Type B pancreatic cell (in vitro differentiated cells): ENCODE results near the gene RABGAP1. TPM values are rescaled to one million over a fixed set of nuclear protein-coding genes. Genes with fewer than 3 reads are reported as not detected.
A peak's percentile ranks its signal among the peaks of the same experiment; 100 is the strongest.

Source experiments
- DNase-seq: peaks from one replicate; pipeline ENCODE4 v3.0.0; 2021; ENCODE audit warnings: mixed read lengths; ENCODE audit not compliant: unreplicated experiment; ENCODE audit errors: extremely low spot score
- H3K27ac Mint-ChIP-seq: 2 replicates; pipeline ENCODE4 v1.8.0; 2021; ENCODE audit warnings: mild to moderate bottlenecking, mixed read lengths
- H3K27me3 Mint-ChIP-seq: 2 replicates; pipeline ENCODE4 v1.8.0; 2021; ENCODE audit warnings: mixed read lengths
- H3K36me3 Mint-ChIP-seq: 2 replicates; pipeline ENCODE4 v1.8.0; 2021; ENCODE audit warnings: mixed read lengths
- H3K4me1 Mint-ChIP-seq: one replicate; pipeline ENCODE4 v1.8.0; 2021; ENCODE audit warnings: mixed read lengths; ENCODE audit not compliant: unreplicated experiment
- H3K4me3 Mint-ChIP-seq: 2 replicates; pipeline ENCODE4 v1.8.0; 2021; ENCODE audit warnings: mild to moderate bottlenecking, mixed read lengths
- H3K9me3 Mint-ChIP-seq: 2 replicates; pipeline ENCODE4 v1.8.0; 2021; ENCODE audit warnings: mixed read lengths
- total RNA-seq: library from RNA; stranded (reverse); gene quantifications from 2 replicates; pipeline ENCODE4 v1.2.1, GENCODE V29; 2021; ENCODE audit warnings: low replicate concordance
- TF ChIP-seq, protein P1 (sequence below): fragments of 200-600 bp; sonication (generic); conservative IDR thresholded peaks from 2 replicates; pipeline ENCODE4 v1.5.0; 2021; ENCODE audit warnings: antibody characterized with exemption, mild to moderate bottlenecking

Gene RABGAP1
- total RNA-seq, 1 donor from 2014 or later: 68.4 TPM

DNA sequence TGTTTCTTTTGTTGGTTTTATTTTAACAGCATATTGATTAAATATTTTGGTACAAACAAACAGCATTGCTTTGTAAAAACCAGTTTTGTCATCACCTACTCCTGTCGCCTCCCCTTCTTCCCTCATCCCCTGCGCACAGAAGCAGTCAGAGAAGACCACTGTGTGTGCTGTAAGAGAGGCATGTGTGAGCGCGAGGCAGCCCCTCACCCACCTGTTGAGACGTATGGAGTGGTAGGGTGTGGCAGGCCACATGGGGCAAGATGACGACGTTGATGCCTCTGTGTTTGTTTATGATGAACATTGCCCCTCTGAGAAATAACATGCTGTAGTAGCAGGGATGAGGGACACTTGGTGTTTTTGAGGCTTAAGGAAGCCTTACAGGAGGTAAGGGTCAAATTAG, 164.0 kb downstream of the RABGAP1 start:
- no peaks in the 10 kb centered on the region for H3K27me3 Mint-ChIP-seq
- peaks cover 17% of the 10 kb centered on the region for H3K36me3 Mint-ChIP-seq
- H3K4me3 Mint-ChIP-seq: no peak overlapping the region
- H3K9me3 Mint-ChIP-seq: no peaks in the 10 kb centered on the region
- no peak overlapping the region for H3K27ac Mint-ChIP-seq
- DNase-seq: no peak
- H3K4me1 Mint-ChIP-seq: peaks cover 12% of the 10 kb centered on the region
- TF ChIP-seq, protein P1, sequence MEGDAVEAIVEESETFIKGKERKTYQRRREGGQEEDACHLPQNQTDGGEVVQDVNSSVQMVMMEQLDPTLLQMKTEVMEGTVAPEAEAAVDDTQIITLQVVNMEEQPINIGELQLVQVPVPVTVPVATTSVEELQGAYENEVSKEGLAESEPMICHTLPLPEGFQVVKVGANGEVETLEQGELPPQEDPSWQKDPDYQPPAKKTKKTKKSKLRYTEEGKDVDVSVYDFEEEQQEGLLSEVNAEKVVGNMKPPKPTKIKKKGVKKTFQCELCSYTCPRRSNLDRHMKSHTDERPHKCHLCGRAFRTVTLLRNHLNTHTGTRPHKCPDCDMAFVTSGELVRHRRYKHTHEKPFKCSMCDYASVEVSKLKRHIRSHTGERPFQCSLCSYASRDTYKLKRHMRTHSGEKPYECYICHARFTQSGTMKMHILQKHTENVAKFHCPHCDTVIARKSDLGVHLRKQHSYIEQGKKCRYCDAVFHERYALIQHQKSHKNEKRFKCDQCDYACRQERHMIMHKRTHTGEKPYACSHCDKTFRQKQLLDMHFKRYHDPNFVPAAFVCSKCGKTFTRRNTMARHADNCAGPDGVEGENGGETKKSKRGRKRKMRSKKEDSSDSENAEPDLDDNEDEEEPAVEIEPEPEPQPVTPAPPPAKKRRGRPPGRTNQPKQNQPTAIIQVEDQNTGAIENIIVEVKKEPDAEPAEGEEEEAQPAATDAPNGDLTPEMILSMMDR: no peak

DNA sequence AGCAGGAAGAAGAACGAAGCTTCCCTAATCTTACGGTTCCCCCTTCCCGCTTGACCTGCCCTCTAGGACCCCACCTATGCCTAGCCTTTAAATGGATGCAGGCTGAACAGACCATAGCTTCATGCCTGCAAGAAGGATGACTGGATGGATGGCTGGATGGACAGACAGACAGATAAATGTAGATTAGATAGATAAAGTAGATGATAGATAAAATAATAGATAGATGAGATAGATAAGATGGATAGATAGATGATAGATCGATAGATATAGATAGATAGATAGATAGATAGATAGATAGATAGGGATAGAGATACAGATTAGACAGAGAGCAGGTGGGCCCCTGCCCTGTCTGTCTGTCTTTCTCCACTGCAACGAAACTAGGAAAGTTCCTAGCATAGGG, 164.7 kb downstream of the RABGAP1 start:
- H3K4me3 Mint-ChIP-seq: no peak overlapping the region
- H3K4me1 Mint-ChIP-seq: peaks cover 12% of the 10 kb centered on the region
- TF ChIP-seq, protein P1: no peak
- H3K27me3 Mint-ChIP-seq: no peaks in the 10 kb centered on the region
- no peak overlapping the region for H3K27ac Mint-ChIP-seq
- no peak for DNase-seq
- peaks cover 17% of the 10 kb centered on the region for H3K36me3 Mint-ChIP-seq
- no peaks in the 10 kb centered on the region for H3K9me3 Mint-ChIP-seq

DNA sequence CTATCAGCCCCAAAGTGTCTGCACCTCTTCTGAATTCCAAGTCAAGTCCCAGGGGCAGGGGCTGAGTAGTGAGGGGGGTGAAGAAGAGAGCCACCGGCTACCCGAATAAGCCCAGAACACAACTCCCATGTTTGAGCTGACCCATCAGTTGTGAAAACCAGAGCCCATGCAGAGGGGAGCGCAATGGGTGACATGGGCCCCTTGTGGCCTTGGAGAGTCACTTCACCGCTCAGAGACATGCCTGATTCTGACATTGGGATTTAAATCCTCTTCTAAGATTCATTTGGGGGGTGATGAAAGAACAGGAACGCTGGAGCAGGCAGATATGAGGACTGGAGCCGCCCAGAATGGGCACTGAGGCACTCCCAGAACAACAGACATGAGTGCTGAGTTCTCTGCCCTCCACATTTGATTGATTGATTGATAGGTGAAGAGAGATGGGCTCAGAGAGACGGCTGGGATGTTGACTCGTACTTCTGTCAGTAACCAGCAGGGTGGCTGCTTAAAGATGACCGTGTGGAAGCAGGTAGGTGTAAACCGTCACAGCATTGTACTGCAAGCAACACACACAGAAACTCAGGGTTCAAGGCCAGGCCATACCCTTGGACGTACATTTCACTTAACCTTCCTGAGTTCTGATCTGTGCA, 166.9 kb downstream of the RABGAP1 start:
- Mint-ChIP-seq H3K4me3 (no peak overlapping the region), H3K9me3 (no peaks in the 10 kb centered on the region), H3K4me1 (peaks cover 11% of the 10 kb centered on the region), H3K27ac (peak overlapping the region; percentile 16), H3K36me3 (peaks cover 16% of the 10 kb centered on the region), H3K27me3 (no peaks in the 10 kb centered on the region)
- DNase-seq: no peak
- TF ChIP-seq, protein P1: peak; percentile 16

DNA sequence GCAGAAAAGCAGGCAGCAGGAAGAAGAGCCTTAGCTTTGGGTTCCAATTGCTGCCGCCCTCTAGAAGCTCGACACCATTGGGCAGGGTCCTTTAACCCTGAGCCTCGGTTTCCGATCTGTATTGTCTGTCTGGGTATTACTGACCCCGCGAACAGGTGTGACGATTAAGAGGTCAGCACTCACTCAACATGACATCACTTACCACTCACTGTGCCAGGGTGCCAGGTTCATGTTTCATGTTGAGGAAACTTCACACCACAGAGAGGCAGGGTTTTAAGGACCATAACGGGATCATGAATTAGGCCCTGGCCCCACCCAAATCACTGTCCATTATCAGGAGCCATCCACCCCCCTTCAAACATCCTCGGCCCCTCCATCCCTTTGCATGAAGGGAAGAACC, 168.2 kb downstream of the RABGAP1 start:
- no peak for DNase-seq
- Mint-ChIP-seq H3K4me1 (peaks cover 13% of the 10 kb centered on the region), H3K36me3 (peaks cover 13% of the 10 kb centered on the region), H3K27ac (peak overlapping the region; percentile 70), H3K4me3 (no peak overlapping the region), H3K9me3 (no peaks in the 10 kb centered on the region), H3K27me3 (no peaks in the 10 kb centered on the region)
- TF ChIP-seq, protein P1: no peak

DNA sequence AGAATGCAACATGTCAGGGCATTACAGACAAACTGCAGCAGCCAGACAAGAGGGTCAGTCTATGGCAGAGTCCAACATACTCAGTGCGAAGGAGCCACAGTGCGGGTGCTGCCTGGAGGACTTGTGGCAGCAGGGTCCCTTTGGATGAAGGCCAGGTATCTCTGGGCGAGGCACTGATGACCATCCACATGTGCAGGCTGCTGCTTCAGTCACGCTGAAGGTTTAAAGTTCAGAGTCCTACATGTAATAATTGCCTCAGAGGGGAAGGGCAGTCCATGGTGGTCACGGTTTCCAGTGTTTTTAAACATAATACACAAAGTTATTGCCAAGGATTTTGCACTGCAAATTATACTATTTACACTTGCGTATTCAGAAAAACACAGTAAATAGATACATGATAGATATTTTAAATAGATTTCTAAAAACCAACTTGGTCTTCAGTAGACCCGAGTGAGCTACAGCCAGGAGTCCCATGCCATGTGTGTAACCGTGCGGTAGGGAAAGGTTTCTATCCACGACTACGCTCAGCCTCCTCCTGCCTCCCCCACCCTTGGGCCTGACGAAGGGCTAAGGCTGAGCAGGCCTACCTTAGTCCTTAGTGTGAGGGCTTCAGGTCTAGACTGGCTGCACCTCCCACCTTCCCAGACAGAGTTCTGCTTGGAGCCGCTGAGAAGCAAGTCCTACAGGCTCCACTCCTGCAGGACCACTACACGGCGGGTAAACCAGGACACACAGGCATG, 168.9 kb downstream of the RABGAP1 start:
- Mint-ChIP-seq H3K36me3 (peaks cover 14% of the 10 kb centered on the region), H3K27me3 (no peaks in the 10 kb centered on the region), H3K9me3 (no peaks in the 10 kb centered on the region), H3K4me1 (peaks cover 13% of the 10 kb centered on the region), H3K4me3 (no peak overlapping the region), H3K27ac (peak overlapping the region; percentile 70)
- TF ChIP-seq, protein P1: no peak
- DNase-seq: no peak
